Sciatic nerve (tissue), 2 donors: Measurements from ENCODE around the gene TMEM151B. TPM values are rescaled to one million over a fixed set of nuclear protein-coding genes. Genes with fewer than 3 reads are reported as not detected.
"Not testable (repeated sequence)": the region's sequence is repeated elsewhere in the genome, so short reads cannot be mapped to it uniquely, and the experiment has no call there.

Source experiments
- ATAC-seq: fragments of 200-7000 bp; cut with Tn5 transposase; one replicate; pipeline ENCODE4 v1.9.1; 2020; ENCODE audit warnings: mild to moderate bottlenecking, moderate library complexity
- DNase-seq: peaks from one replicate; pipeline ENCODE4 v3.0.0-alpha.2; 2020; ENCODE audit warnings: low spot score
- intact Hi-C: fragments of 100-400 bp; cut with DNase I; formaldehyde crosslinking; loops from one replicate; pipeline ENCODE4 v1.14.2; 2022
- total RNA-seq: library from RNA; stranded (reverse); fragmentation: NEBNext Ultra II Directional; extraction: Animal tissue kit (Norgen Biotek cat#: 25700); gene quantifications from one replicate; pipeline ENCODE4 v1.2.1, GENCODE V29; 2021
- donor health status: DM: no; HTN: no; CAD: no.
- donor health status: DM: no; HTN: no; CAD: no.

The TMEM151B gene
- total RNA-seq, 1 donor from 2014 or later, result not detected

DNA sequence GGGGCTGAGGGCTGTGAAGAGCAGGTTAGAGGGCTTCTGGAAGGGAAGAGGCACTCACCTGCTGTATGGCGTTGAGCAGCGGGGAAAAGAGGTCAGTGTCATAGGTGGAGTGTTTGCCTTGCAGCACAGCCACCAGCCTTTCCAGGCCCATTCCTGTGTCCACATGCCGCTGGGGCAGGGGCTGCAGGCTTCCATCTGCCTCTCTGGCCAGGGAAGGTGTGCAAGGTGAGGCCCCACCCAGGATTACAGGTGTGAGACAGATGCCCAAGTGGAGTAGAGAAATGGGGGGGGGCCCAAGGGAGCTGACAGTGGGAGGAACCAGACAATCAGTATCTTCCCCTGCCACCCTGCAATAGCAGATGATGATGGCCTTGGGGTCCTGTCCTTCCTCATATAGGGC, 40.0 kb downstream of the TMEM151B start:
- no peak for ATAC-seq
- intact Hi-C loops, result no loop called here
- DNase-seq, result no peak

DNA sequence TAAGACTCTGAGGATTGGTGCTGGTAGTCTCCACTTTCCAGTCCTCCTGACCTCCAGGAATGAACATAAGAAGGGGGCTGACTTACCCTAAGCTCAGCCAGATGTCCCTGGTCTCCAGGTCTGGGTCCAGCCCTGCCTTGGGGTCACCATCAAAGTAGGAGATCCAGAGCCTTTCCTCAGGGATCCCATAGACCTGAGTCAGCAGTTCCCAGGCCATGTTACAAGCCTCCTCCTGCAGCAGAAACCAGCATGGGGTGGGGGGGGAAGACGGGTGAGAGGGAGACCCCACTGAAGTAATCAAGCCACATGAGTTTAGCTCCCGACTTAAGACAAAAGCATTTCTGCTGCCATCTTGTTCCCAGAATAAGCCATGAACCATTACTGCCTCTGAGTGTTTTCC, 41.1 kb downstream of the TMEM151B start:
- DNase-seq (no peak), ATAC-seq (no peak)
- intact Hi-C loops, result no loop called here

DNA sequence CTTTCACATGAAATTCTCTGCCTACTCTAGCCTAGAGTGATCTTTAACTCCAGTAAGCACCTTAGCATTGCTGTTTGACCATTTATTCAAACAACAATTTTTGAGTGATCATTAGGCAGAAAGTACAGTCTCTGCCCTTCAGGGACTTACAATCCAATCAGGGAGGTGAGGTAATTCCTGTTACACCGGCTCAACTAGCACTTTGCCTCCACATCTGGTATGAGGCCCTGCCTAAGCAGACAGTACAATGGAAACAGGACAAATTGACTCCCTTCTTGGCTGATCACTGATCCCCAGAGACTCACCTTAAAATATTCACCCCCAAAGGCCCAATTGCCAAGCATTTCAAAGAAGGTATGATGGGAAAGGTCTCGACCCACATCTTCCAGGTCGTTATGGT, 41.5 kb downstream of the TMEM151B start:
- intact Hi-C loops, result no loop called here
- ATAC-seq, result no peak

DNA sequence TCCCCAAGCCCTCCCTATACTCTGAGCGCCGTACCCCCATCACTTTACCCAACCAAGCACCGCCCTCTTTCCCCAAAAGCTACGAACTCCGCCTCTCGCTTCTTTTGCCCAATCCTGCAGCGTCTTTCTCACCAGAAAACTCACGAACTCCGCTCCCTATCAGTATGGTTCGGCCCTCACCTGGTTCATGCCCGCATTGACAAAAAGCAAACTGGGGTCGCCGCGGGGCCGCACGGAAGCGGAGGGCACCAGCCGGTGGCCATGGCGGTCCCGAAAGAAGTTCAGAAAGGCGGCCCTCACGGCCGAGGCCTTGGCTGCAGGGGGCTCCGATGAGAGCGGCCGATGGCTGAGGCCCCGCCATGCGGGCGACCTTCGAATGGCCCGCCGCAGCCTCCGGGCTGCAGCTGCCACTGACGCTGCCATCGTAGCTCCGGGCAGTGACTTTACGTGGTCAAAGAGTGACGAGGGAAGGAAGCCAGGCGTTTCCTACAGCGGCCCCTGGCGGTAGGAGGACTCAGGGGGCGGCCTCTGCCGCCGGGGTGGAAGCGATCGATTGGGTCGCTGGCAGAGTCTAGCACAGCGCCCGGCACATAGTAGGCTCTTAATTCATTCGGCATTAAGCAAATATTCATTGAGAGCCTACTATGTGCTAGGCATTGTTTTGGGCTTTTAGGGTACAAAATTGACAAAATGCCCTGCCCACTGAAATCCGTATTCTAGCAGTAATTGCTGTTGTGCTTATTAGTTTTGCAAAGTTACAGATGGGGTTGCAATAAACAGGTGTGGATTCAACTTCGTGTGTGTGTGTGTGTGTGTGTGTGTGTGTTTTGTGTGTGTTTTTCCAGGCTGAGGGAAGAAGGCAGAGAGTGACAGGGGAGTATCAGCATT, 42.9 kb downstream of the TMEM151B start, which contains the start of gene AARS2:
AARS2 (minus strand) TSS at position 447 of the 888 bp plus-strand sequence; CDS start at position 423, 24 bp downstream.
- ATAC-seq, result peak; percentile 95
- peak; percentile 92 for DNase-seq
- intact Hi-C loops, result no loop called here

More for the DNA sequence above, 41.5 kb downstream of the TMEM151B start:
- no peak for DNase-seq

DNA sequence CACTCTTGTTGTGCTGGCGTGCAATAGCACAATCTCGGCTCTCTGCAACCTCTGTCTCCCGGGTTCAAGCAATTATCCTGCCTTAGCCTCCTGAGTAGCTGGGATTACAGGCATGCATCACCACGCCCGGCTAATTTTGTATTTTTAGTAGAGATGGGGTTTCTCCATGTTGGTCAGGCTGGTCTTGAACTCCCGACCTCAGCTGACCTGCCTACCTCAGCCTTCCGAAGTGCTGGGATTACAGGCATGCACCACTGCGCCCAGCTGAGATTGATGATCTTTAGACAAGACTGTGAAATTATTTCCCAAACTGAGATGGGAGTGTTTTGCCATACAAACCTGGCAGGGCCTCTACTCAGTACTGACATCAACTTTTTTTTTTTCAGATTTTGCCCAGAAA, 44.4 kb downstream of the TMEM151B start:
- DNase-seq, ATAC-seq, intact Hi-C loops: not testable (repeated sequence)

DNA sequence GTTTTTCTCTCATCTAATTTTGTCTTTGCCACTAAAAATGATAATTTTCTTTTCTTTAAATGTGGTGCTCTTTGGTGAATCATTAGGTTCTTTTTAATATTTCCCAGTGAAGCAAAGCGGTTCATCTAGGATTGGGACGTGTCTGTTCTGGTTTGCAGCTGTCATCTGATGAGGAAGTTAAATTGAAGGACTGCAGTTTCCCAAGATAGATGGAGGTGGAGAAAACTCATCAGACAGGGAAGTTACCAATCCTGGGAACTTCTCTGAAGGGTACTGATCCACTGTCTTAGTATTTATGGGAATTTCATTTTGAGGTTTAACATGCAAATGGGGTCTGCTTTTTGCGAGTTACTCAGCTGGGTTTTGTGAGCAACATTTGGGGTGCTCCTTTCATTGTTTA, 45.3 kb downstream of the TMEM151B start:
- intact Hi-C loops, result no loop called here
- no peak for ATAC-seq
- no peak for DNase-seq

DNA sequence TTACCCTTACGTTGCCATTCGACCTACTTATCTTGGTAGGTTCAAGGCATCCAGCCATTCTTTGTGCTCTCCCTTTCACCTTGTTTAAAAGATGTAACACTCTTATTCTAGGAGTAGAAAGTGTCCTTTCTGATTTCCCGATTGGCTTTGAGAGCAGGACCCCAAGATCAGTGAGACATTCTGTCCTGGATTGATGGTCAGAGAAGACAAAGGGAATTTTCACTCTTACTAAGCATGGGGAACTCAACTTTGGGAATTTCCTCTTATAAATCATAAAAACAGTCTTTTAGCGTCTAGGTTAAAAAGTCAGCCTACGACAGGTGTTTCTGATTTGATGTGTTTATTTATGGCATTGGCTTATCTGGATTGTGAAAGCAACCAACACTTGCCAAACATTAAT, 45.7 kb downstream of the TMEM151B start:
- intact Hi-C loops, result no loop called here
- DNase-seq (no peak), ATAC-seq (no peak)

DNA sequence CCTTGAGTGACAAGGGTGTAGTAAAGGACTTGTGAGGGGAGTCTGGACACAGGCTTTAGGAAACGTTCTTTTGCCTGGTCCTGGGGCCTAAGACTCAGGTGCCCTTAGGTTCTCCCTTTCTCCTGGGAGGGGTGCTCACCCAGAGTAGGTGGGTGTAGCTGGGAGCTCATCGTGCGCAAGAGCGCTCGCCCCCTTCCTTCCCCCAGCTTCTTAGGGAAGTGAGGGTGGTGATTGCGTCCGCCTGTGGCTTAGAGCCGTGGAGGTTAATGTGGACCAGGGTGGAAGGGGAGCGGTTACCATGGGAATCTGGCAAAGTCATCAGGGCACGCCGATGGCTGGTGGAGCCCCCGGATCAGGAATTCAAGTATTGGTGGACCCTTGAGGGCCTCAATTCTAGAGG, 46.2 kb downstream of the TMEM151B start:
- DNase-seq, result no peak
- no peak for ATAC-seq
- intact Hi-C loops, result no loop called here

DNA sequence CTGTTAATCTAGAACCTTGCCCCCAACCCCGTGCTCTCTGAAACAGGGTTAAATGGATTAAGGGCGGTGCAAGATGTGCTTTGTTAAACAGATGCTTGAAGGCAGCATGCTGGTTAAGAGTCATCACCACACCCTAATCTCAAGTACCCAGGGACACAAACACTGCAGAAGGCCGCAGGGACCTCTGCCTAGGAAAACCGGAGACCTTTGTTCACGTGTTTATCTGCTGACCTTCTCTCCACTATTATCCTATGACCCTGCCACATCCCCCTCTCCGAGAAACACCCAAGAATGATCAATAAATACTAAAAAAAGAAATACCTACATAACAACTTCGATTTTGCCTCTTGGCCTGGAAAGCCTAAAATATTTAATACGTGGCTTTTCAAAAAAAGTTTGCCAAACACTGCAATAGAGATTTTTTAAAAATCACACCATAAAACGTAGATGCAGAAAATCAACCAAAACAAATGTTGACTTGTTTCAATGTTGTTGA, 46.9 kb downstream of the TMEM151B start:
- not testable (repeated sequence) for DNase-seq

DNA sequence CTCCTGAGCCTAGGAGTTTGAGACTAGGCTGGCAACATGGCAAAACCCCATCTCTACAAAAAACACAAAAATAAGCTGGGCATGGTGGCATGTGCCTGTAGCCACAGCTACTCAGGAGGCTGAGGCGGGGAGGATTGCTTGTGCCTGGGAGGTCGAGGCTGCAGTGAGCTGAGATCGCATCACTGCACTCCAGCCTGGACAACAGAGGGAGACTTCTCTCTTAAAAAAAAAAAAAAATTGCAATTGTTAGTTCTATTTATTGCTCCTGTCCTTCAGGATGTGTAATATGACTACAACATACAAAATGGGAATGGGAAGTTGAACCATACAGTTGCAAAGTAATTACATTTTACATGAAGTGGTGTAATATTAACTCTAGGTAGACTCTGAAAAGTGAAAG, 51.0 kb downstream of the TMEM151B start:
- intact Hi-C loops, result loop anchor here (10.0 kb wide), 1 partner anchor 1374 kb away; no protein-coding TSS in a partner anchor
- DNase-seq (no peak), ATAC-seq (no peak)

More for the DNA sequence above, 46.9 kb downstream of the TMEM151B start:
- intact Hi-C loops, ATAC-seq: not testable (repeated sequence)

DNA sequence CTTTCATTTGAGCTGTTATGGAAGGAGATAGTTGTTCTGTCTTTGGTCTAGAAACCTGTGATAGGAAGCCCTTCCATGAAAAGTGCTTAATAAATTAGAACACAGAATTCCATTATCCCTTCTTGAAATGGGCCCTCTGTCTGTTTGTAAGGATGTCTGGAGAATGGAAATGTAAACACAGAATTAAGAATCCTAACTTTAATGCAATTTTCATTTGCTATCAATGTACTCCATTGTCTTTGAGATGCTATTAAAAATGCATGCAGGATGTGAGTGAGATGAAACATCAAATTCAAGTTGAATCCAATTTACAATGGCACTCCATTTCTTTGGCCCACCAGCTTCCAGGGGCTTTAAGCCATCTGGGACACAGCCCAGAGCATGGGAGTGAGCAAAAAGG, 56.8 kb downstream of the TMEM151B start:
- DNase-seq (no peak), ATAC-seq (no peak)
- intact Hi-C loops, result loop anchor here (10.0 kb wide), 1 partner anchor 1368 kb away; no protein-coding TSS in a partner anchor

DNA sequence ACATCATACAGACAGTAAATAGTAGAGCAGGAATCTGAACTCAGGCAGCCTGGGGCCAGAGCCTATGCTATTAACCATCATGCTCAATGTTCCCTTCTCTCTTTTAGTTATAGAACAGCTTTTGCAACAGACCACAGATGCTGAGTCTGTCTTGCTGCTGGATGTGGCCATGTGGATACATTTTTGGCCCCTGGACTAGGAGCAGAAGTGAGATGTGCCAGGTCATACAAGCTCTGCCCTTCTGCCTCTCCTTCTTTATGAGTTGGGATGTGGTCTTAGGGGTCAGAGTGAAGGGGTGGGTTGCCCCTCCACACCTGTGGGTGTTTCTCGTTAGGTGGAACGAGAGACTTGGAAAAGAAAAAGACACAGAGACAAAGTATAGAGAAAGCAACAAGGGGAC, 57.5 kb downstream of the TMEM151B start:
- DNase-seq, result no peak
- intact Hi-C loops, result loop anchor here (10.0 kb wide), 1 partner anchor 1367 kb away; no protein-coding TSS in a partner anchor
- no peak for ATAC-seq

DNA sequence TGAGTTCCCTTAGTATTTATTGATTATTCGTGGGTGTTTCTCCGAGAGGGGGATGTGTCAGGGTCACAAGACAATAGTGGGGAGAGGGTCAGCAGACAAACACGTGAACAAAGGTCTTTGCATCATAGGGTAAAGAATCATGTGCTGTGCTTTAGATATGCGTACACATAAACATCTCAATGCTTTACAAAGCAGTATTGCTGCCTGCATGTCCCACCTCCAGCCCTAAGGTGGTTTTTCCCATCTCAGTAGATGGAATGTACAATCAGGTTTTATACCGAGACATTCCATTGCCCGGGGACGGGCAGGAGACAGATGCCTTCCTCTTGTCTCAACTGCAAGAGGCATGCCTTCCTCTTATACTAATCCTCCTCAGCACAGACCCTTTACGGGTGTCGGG, 58.0 kb downstream of the TMEM151B start:
- DNase-seq, result not testable (repeated sequence)
- intact Hi-C loops, result loop anchor here (10.0 kb wide), 1 partner anchor 1367 kb away; no protein-coding TSS in a partner anchor

DNA sequence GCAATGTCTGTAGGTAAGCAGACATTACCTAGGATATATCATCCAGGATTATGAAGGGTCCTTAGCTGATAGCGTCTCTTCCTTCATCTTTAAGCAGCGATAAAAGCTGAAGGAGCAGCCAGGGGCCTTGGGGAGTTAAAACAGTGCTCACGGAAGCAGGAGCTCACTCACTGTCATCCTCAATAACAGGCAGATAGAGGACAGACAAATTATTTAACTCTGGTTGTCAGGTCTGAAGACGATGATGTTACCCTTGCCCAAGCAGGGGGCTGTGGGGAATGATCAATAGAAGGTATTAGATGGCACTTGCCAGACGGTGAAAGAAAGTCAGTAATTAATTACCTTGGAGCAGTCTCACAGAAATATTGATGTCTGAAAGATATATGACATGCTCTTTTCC, 59.6 kb downstream of the TMEM151B start:
- intact Hi-C loops, result loop anchor here (5.0 to 10.0 kb wide), 2 partner anchors 1228 to 1365 kb away; no protein-coding TSS in a partner anchor
- DNase-seq (no peak), ATAC-seq (no peak)

More for the DNA sequence above, 58.0 kb downstream of the TMEM151B start:
- not testable (repeated sequence) for ATAC-seq

DNA sequence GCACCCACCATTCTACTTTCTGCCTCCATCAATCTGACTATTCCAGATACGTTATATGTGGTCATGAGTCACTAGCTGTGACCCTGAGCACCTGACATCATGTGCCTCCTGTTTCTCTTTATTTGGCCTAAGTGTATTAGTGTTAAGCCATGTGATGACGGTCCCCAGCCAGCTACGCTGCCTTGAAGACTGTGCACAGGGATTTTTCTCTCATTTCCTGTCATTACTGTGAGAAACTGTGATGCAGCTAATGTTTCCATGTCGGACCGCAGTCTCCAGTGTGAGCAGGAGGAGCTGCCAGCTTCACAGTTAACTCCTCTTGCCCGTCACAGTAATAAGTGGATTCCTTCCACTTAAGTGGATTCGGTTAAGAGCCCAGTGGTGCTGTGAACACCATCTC, 62.3 kb downstream of the TMEM151B start:
- ATAC-seq, result no peak
- intact Hi-C loops, result loop anchor here (5.0 kb wide), 1 partner anchor 1230 kb away; no protein-coding TSS in a partner anchor
- no peak for DNase-seq

DNA sequence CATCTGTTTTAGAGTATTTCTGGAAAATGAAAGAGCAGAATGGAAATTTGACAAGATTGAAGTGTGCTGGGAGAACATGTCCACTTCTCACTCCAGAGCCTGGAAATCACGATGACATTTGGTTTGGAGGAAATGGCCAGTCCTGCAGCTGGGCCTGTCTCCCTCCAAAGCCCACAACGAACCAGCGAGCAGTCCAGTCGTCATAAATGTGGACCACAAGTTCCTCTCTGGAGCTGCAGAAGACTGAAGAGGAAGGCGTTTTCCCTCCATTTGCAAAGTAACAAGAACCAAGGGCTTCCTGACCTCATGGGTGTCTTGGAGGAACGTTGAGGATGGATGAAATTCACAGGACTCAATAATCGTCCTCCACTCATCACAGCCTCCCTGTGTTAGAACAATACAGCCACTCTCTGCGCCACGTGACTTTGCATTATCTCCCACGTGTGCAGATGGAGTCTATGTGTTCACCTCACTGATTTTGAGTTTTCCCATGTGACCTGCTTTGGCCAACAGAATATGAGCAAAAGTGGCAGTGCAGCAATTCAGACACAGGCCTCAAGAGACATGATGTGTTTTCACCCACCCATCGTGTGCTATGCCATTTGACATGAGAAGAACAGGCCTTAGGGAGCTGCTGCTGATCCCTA, 63.1 kb downstream of the TMEM151B start:
- ATAC-seq, result peak; percentile 48
- intact Hi-C loops, result loop anchor here (5.0 kb wide), 1 partner anchor 1231 kb away; no protein-coding TSS in a partner anchor
- DNase-seq, result no peak

DNA sequence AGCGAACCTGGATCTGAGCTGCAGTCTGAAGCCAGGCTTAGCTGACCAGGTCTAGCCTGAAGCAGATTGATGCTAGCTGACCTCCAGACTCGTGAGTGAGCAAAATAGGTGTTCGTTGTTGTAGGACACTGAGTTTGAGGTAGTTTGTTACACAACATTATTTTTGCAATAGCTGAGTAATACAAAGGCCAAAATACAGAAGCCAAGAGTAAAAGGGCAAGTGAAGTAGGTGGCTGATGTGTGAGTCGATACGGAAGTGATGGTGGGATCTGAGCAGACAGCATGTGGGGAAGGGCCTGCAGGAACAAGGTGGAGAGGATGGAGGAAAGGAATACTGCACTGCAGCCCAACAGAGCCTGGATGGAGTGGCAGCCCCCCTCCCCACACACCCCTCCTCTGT, 63.7 kb downstream of the TMEM151B start:
- no peak for DNase-seq
- intact Hi-C loops, result loop anchor here (5.0 kb wide), 1 partner anchor 1232 kb away; no protein-coding TSS in a partner anchor
- no peak for ATAC-seq

DNA sequence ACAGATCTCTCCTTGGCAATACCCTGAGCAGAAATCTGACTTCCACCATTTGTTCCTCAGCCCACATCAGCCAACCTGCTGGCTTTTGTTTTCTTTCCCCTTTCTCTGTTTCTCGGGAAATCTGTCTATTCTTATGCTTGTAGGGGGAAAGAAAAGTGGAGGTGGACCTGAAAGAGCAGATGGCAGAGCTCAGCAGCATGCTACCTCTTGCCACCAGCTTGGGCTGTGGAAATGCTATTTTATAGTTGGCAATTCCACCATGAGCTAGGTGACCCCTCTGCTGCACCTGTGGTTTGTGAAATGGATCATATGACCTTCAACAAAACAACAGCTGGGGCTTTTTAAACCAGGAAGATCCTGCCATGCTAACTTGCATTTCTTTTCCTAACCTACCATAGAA, 65.4 kb downstream of the TMEM151B start:
- intact Hi-C loops, result no loop called here
- no peak for DNase-seq
- no peak for ATAC-seq
